Aorta (tissue), 5 donors: Measurements from ENCODE around the gene JMJD8. TPM values are rescaled to one million over a fixed set of nuclear protein-coding genes. Genes with fewer than 3 reads are reported as not detected.

Experiments used
- ATAC-seq: fragments of 200-7000 bp; cut with Tn5 transposase; one replicate; pipeline ENCODE4 v1.9.1; 2022; ENCODE audit warnings: moderate library complexity; ENCODE audit not compliant: low FRiP score
- DNase-seq, 2 donors: peaks; one replicate each; pipeline ENCODE4 v3.0.0-alpha.2; 2020
- H3K27ac ChIP-seq, 2 donors: one replicate each; pipeline ENCODE4 v1.5.1; 2013; ENCODE audit warnings: low read length in 2 of 2, mild to moderate bottlenecking in 2 of 2, moderate library complexity in 2 of 2, control low read depth in 1 of 2, inconsistent platforms in 1 of 2, low read depth in 1 of 2
- H3K27me3 ChIP-seq, 2 donors: one replicate each; pipeline ENCODE4 v1.6.1; 2013; ENCODE audit warnings: control low read depth in 1 of 2, low read length in 1 of 2, mild to moderate bottlenecking in 1 of 2, moderate library complexity in 1 of 2; ENCODE audit not compliant: insufficient read depth in 2 of 2, control insufficient read depth in 1 of 2
- H3K36me3 ChIP-seq, 2 donors: one replicate each; pipeline ENCODE4 v1.6.1; 2013; ENCODE audit warnings: control low read depth in 1 of 2, low read length in 1 of 2, mild to moderate bottlenecking in 1 of 2; ENCODE audit not compliant: insufficient read depth in 2 of 2, control insufficient read depth in 1 of 2
- H3K4me1 ChIP-seq, 2 donors: one replicate each; pipeline ENCODE4 v1.6.1; 2013; ENCODE audit warnings: low read length in 2 of 2, control low read depth in 1 of 2, mild to moderate bottlenecking in 1 of 2, moderate library complexity in 1 of 2; ENCODE audit not compliant: insufficient read depth in 2 of 2, control insufficient read depth in 1 of 2
- H3K4me3 ChIP-seq, 2 donors: one replicate each; pipeline ENCODE4 v1.5.1; 2013; ENCODE audit warnings: low read length in 2 of 2, control low read depth in 1 of 2, mild to moderate bottlenecking in 1 of 2
- H3K9me3 ChIP-seq: one replicate; pipeline ENCODE4 v1.6.1; 2013; ENCODE audit warnings: mild to moderate bottlenecking, low read length; ENCODE audit not compliant: control insufficient read depth
- WGBS, 2 donors: extraction: QIAGEN DNeasy Blood & Tissue Kit; methylation state at CpG; one replicate each; pipeline ENCODE4 v1.1.7; 2013; 5-methylcytosine and 5-hydroxymethylcytosine counted together
- intact Hi-C, 2 donors: fragments of 100-400 bp; cut with DNase I; formaldehyde crosslinking; loops; one replicate each; pipeline versions ENCODE4 v1.14.2 to v1.15.0; 2022
- polyA plus RNA-seq, 2 donors: library from polyadenylated mRNA; stranded (reverse); fragments of 200-250 nt; gene quantifications; one replicate each; pipeline ENCODE4 v1.2.3, GENCODE V29; 2013
- total RNA-seq, 2 donors: library from RNA; stranded (reverse); fragmentation: NEBNext Ultra II Directional; extraction: Animal tissue kit (Norgen Biotek cat#: 25700); gene quantifications; one replicate each; pipeline ENCODE4 v1.2.1, GENCODE V29; 2021
- donor health status: healthy with polysubstance abuse.
- donor health status: Bipolar disorder and iron deficiency.
- donor health status: DM: no; HTN: no; CAD: no.
- donor health status: DM: no; HTN: no; CAD: no.
- donor health status: DM: yes; HTN: yes; CAD: no.

The JMJD8 gene
- total and polyA plus RNA-seq, 4 donors = 46.1 to 110 (median 53.4) TPM

DNA sequence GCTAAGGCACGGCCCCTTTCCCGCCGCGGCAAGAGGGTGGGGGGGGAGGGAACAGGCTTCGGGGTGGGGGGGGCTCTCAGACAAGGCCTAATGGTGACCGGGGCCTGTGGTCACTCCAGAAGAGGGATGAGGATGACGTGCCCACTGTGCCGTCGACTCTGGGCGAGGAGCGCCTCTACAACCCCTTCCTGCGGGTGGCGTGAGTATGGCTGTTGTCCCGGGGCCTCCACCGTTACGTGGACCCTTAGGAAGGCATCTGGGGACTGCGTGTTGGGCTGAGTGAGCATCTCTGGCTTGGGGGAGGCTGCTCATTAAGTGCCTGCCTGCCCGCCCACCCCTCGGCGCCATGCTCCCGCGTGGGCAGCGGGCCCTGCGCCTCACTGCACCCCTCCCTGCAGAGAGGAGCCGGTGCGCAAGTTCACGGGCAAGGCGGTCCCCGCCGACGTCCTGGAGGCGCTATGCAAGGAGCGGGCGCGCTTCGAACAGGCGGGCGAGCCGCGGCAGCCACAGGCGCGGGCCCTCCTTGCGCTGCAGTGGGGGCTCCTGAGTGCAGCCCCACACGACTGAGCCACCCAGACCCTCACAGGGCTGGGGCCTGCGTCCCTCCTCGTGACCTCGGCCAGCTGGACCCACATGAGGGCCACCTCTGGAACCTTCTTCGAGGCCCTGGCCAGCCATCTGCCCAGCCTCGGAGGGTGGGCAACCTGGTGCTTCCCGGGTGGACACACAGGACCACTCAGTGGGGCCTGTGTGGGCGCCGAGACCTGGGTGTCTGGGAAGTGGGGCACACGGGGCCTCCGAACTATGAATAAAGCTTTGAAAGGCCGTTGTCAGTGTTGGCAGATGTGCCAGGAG lies 45.0 kb upstream of the JMJD8 start:
- ATAC-seq = no peak
- DNase-seq = no peak
- Histone ChIP-seq H3K27me3 (no peaks in the 10 kb centered on the region), H3K4me1 (no peaks in the 10 kb centered on the region), H3K36me3 (peaks cover 0 to 2% of the 10 kb centered on the region in 2 donors), H3K27ac (no peak overlapping the region), H3K4me3 (no peak overlapping the region), H3K9me3 (no peaks in the 10 kb centered on the region)
- 63 to 66% methylated on average over 47 to 55 of the region's 55 CpGs for WGBS, 2 donors
- intact Hi-C loops = no loop called here

DNA sequence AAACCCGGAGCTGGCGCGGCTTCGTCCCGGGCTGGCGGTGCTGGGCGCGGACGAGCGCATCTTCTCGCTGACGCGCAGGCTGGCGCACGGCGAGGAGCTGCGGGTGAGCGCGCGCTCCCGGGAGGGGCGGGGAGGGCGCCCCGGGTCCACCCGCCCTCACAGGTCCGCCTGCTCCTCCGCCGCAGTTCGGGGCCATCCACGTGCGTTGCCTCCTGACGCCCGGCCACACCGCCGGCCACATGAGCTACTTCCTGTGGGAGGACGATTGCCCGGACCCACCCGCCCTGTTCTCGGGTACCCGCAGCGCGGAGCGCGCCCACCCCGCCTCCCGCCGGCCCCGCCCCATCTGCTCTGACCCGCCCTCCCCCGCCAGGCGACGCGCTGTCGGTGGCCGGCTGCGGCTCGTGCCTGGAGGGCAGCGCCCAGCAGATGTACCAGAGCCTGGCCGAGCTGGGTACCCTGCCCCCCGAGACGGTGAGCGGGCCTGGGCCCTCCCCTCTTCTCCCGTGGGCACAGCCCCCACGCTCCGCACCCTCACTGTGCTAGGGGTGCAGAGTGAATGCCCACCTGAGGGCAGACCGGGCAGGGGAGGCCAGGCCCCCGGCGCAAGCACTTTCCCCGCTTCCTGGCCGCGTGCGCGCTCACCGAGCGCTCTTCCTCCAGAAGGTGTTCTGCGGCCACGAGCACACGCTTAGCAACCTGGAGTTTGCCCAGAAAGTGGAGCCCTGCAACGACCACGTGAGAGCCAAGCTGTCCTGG lies 44.2 kb upstream of the JMJD8 start:
- Histone ChIP-seq H3K4me3 (no peak overlapping the region), H3K27ac (no peak overlapping the region), H3K27me3 (no peaks in the 10 kb centered on the region), H3K36me3 (no peaks in the 10 kb centered on the region), H3K4me1 (no peaks in the 10 kb centered on the region), H3K9me3 (no peaks in the 10 kb centered on the region)
- ATAC-seq (no peak), DNase-seq (peak; percentile 82 to 90)
- WGBS, 2 donors = 1 to 2% methylated on average over 66 to 80 of the region's 80 CpGs
- intact Hi-C loops = no loop called here

DNA sequence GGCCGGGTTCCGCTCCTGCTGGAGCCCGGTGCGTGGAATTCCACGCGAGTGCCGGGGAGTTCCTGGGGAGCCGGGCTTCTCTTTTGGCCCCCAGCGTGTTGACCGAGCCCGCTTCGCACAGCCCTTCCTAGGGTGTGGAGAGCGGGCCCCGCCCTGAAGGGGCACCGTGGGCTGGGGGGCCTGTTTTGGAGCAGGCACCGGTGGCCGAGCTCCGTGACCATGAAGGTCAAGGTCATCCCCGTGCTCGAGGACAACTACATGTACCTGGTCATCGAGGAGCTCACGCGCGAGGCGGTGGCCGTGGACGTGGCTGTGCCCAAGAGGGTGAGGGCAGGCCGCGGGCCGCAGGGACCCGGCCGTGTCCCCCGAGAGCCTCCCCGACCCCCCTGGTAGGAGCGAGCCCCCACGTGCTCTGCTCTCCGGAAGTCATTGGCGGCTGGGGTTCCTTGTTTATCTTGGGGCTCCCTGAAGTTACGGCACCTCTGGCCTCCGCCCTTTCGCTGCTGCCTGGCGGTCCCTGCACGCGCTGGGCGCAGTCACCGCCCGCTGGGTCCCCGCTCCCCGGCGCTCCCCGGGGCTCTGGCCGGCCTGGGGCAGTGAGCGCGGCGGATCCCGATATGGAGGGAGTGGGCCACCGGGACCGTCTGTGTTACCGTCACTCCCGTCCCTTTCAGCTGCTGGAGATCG lies 43.3 kb upstream of the JMJD8 start:
- Histone ChIP-seq H3K4me3 (no peak overlapping the region), H3K9me3 (no peaks in the 10 kb centered on the region), H3K27ac (no peak overlapping the region), H3K27me3 (no peaks in the 10 kb centered on the region), H3K4me1 (no peaks in the 10 kb centered on the region), H3K36me3 (no peaks in the 10 kb centered on the region)
- ATAC-seq (no peak), DNase-seq (no peak)
- 1% methylated on average over 50 to 61 of the region's 61 CpGs for WGBS, 2 donors
- intact Hi-C loops = no loop called here

DNA sequence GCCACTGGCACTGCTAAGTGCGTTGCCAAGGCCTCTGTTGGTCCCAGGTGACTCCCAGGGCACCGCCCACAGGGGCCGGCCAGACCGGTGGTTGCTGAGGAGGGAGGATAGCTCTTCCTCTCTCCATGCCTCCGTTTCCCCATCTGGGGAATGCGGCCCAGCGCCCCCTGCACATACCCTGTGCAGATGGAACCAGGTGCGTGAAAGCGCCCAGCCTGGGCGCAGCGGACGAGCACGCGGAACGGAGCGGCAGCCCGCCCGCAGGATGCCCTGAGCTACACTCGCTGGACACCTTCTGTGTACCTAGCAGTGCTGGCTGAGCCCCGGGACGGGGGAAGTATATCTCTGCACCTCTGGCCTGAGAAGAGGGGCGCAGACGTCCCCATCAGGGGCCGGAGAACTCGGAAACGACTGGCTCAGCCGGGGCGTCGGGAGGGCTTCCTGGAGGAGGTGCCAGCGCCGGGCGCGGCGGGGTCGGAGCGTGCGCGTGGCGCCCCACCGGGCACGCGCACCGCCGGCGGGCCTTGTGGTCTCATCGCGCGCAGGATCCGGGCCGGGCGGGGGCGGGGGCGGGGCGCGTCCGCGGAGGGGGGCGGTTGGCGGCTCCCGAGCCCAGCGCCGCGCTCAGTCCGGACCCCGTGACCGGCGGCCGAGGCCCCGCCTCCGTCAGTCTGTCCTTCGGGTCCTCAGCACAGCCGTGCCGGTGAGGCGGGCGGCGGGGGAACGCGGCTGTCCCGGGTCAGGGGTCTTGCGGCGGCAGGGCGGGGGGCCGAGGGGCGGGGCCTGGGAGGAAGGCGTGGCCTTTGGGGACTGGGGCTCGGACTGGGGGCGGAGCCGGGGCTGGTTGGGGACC lies 42.5 kb upstream of the JMJD8 start, which contains the start of the genes CCDC78 and HAGHL:
Gene CCDC78 (minus strand): TSS at position 6 of the 853 bp plus-strand sequence. CDS start 76 bp downstream, outside the sequence.
Gene HAGHL (plus strand): TSS at position 669 of the 853 bp plus-strand sequence. CDS start 404 bp downstream, outside the sequence.
- ATAC-seq = no peak
- Histone ChIP-seq H3K27ac (no peak within 1 kb of the TSS), H3K4me1 (no peaks in the 10 kb centered on the region), H3K4me3 (no peak within 1 kb of the TSS), H3K27me3 (no peaks in the 10 kb centered on the region), H3K36me3 (no peaks in the 10 kb centered on the region), H3K9me3 (no peaks in the 10 kb centered on the region)
- intact Hi-C loops = no loop called here
- WGBS, 2 donors = 1 to 2% methylated on average over 58 to 88 of the region's 88 CpGs
- DNase-seq = peak; percentile 68 to 87

DNA sequence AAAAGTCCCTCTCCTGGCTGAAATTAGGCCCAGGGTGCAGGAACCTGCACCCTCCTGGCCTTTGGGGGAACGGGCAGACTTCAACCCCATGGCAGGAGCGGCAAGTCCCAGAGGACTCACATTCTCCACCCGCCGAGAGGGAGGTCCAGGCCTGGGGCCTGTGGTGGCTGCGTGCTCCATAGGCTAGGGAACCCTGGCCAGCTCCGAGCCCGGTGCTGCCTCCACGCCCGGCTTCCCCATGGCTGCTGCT lies 42.0 kb upstream of the JMJD8 start:
- DNase-seq (no peak), ATAC-seq (no peak)
- H3K4me3 ChIP-seq = no peak overlapping the region
- H3K4me1 ChIP-seq = no peaks in the 10 kb centered on the region
- WGBS, 2 donors = 8 to 9% methylated on average over 9 of the region's 9 CpGs
- no peaks in the 10 kb centered on the region for H3K36me3 ChIP-seq
- intact Hi-C loops = no loop called here
- H3K27me3 ChIP-seq = no peaks in the 10 kb centered on the region
- H3K9me3 ChIP-seq = no peaks in the 10 kb centered on the region
- no peak overlapping the region for H3K27ac ChIP-seq

DNA sequence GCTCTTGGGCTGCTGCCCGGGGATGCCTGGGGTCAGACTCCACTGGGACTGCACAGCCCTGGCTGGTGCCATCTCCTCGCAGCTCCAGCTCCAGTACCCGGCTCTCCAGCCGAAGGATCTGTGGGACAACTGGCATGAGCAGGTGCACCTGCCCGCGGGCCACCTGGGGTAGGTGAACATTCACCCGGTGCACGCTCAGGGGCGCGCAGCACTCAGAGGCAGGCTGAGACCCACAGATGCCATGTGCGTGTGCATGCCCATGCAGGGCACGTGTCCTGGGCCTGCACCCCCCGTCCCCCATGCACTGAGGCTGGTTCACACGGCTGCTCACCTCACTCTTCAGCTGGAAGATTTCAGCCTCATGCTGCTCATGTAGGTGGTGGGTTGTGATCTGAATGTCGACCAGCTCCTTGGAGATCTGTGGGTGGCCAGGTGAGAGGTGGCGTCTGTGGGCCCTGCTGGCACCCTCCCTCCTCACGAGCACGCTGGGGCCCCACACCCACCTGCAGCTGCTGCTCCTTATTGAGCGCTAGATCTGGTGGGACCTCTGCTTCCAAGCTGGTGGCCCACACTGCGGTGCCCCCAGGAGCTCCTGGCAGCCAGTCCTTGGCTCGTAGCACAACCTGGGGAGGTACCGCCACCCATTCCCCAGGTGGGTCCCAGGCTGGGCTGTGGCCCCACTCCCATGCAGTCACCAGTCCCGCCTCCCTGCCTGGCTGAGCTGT lies 41.5 kb upstream of the JMJD8 start:
- Histone ChIP-seq H3K27ac (no peak overlapping the region), H3K4me3 (no peak overlapping the region), H3K4me1 (no peaks in the 10 kb centered on the region), H3K36me3 (no peaks in the 10 kb centered on the region), H3K27me3 (no peaks in the 10 kb centered on the region), H3K9me3 (no peaks in the 10 kb centered on the region)
- DNase-seq = no peak
- 73 to 74% methylated on average over 23 of the region's 23 CpGs for WGBS, 2 donors
- intact Hi-C loops = no loop called here
- no peak for ATAC-seq

DNA sequence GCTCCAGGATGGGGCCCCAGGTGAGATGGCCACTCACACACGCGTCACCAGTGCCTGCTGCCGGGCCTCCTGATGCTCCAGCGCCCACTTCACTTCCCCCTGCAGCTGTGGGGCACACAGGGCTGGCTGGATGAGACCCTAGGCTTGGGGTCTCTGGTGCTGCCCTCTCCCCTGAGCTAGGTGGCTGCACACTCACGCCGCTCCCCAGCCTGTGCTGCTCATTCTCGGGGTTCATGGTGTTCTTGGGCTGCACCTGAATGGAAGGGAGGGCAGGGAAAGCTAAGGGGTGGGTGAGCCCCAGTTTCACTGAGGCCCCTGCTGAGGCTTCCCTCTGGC lies 40.9 kb upstream of the JMJD8 start:
- ATAC-seq (no peak), DNase-seq (no peak)
- Histone ChIP-seq H3K4me3 (no peak overlapping the region), H3K36me3 (no peaks in the 10 kb centered on the region), H3K27ac (no peak overlapping the region), H3K27me3 (no peaks in the 10 kb centered on the region), H3K4me1 (no peaks in the 10 kb centered on the region), H3K9me3 (no peaks in the 10 kb centered on the region)
- intact Hi-C loops = no loop called here
- WGBS, 2 donors = 82 to 85% methylated on average over 7 of the region's 7 CpGs
